CD4-positive, alpha-beta T cell treated with Interleukin-4 for 4 hours (primary cell): Measurements from ENCODE around the gene CFAP46.

ENCODE experiments used
- DNase-seq: peaks from one replicate; pipeline ENCODE4 v3.0.0-alpha.2; 2020

CFAP46 gene

DNA sequence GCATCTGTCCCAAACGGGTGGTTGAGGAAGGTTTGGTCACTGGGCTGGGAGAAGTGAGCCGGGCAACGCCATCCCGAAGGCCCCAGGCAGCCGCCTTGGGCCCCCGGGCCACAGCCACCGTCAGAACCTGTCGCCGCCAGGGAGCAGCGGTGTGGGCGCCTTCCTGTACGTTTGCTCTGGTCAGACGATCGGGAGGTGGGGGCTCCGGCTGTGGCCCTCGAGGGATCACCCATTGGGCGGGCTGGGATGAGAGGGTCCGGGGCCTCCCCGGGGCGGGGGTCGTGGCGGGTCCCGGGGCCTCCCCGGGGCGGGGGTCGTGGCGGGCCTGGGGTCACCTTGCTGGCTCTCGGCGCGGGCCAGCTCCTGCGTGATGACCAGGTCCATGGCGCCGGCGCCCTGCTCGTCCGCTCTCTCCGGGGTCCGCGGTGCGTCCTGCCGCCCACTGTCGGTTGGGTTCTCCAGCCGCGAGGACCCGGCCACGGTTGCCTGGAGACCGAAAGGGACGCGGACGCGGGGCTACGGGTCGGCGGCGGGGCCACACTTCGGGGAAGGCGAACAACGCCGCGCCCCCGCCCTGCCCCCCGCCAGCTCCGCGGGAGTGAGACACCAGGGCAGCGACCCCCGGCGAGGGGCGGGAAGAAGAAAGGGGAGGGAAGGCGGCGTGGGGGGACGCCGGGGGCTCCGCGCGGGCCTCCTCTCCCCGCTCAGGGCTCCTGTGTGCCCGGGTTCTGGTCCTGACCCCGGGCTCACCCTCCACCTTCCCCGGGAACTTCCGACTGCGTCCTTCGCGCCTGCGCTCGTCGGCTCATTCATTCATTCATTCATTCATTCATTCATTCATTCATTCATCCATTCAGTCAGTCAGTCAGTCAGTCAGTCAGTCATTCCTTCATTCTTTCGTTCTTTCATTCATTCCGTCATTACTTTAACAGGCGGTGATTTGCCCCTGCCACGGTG is at the start of gene CFAP46:
Gene CFAP46 (minus strand): TSS at position 470 of the 957 bp plus-strand sequence. CDS start 86 bp downstream, at position 384.
- DNase-seq: no peak

DNA sequence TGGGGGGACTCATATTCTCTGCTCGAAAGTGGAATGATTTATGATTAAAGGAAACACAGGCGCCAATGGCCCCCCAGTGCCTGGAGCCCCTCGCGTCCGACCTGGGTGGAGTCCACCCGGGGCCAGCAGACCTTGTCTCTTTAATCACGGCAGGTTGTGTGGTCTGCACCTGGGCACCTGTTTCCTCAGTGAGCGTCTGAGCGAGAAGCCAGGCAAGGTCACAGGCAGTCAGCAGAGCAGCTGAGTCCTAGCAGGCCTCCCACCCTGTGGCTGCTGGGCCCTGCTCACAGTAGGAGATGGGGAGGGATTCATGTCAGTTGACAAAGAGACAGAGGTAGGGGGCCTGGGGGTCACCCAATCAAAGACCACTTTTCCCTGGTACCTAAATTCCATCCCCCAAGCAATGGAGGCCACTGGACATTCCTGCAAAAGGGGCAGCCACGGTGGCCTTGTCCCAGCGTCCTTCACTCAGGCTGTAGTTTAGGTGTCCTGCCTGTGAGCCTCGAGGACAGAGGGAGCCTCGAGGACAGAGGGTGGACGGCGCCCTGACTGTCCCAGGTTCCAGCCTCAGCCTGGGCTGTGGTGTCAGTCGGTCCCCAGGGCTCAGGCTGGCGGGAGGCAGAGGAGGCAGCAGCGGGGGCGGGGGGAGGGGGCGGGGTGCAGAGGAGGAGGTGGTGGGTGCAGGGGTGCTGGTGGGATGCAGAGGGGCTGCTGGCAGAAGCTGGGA is 49.5 kb upstream of the CFAP46 start:
- DNase-seq: no peak

DNA sequence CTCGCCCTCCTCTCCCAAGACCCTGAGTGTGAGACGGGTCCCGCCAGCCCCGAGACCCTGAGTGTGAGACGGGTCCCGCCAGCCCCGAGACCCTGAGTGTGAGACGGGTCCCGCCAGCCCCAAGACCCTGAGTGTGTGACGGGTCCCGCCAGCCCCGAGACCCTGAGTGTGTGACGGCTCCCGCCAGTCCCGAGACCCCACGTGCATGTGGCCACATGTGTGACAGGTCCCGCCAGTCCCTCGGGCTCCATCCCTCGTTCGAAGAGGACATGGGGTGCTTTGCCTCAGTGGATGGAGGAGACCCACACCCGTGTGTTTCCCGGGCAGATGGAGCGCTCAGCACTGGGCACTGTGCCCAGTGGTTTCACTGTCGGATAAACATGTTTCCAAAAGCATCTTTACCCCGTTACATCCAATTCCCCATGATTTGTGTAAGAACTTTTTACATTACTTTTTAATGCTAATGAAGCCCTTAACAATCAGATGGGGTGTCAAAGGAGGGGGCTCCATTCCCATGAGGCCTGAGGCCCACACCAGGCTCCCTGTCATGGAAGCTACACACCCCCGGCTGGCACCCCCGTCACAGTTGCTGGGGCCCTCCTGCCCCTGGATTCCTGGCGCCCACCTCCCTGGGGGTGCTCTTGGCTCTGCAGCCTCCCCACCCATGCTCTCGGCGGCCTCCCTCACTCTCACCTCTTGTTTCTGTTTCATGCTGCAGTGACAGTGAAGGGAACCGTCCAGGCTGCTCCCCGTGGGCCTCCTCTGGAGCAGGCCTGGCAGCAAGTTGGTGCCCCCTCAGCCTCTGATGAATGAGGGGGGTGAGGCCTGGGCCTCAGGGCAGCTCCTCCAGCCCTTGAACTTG is 48.5 kb upstream of the CFAP46 start:
- no peak for DNase-seq

DNA sequence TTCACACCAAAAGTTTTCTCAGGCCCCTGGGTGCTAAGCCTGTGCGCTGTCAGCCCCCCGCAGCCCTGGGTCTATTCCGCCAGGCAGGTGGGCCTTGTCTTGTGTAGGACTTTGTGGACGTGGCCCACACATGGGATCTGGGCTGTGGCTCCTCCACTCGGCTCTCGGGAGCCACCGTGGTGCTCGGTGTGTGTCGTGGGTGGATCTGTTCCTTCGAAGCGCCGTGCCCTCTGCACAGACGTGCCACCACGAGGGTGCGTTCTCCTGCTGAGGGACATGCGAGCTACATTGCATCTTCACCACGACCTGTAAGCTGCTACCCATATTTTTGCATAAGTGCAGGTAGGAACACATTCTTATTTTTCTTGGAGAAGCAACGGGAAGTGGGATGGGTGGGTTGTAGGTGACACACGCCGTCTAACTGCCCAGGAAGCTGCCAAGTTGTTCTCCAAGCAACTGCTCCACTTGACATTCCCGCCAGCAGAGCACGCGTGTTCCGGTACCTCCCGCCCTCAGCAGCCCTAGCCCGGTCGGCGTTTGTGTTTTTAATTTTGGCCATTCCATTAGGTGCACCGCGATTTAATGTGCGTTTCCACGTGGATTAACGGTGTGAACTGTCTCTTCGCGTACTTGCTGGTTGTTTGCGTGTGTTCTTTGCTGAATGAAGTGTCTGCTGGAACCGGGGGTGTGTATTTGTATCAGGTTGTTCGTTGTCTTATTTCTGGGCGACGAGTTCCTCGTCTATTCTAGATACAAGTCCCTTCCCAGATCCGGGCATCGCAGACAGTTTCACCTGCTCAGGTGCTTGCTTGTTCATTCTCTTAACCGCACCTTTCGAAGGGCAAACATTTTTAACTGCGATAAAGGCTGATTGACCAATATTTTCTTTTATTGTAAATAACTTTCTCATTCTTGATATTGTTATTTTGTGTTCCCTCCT is 47.4 kb upstream of the CFAP46 start:
- no peak for DNase-seq

GRCh38 chr10:132988988-132989387 is 46.6 kb upstream of the CFAP46 start:
- DNase-seq: no peak

DNA sequence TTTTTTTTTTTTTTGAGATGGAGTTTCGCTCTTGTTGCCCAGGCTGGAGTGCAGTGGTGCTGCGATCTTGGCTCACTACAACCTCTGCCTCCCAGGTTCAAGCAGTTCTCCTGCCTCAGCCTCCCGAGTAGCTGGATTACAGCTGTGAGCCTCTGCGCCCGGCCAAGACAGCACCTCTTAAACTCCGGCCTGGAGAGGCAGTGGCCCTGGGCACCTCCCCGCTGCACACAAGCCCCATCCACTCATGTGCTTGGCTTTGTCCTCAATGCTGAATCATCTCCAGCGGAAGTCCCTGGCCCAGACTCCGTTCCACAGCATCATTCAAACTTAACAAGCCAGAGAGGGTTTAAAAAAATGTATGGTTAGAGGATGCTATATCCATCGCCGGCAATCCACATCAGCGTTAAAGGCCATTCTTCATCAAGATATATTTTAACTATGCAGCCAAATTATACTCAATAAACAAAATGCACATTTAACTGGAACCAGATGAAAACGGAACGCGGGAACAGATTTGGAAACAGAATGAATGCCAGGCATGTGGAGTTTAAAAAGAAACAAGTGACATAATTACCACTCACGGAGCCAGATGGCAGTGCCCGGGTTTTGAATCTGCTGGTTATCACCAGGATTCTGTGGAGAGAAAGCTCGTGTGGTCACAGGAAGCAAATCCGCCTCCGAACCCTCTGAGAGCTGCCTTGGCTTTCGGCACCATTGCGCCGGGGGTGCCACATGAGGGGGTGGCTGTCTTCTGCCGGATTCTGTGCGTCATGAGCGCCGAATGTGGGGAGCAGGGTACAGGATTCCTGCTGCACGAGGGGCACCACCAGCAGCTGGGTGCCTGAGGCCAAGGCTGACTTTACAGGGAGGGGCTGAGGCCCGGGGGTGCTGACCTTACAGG is 45.6 kb upstream of the CFAP46 start:
- no peak for DNase-seq

- DNase-seq: no peak
Measured at GRCh38 chr10:132986978-132987377, 44.6 kb upstream of the CFAP46 start.

DNA sequence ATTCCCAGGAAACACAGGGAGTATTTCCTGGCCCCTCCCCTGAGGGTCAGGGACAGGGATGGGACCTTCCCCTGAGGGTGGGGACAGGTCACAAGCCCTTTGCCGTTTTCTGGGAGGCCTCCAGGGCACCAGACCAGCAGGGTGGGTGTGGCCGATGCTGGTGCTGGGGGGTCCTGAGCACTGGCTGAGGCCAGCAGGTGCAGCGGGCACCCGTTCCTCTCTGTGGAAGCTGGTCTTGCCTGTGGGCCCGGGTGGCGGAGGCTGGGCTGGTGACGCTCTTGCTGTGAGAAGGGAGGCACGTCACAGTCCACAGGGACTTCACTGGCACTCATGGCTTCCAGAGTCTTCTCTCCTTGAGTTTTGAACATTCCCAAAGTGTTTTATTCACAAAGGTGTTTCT is 44.2 kb upstream of the CFAP46 start:
- no peak for DNase-seq

DNA sequence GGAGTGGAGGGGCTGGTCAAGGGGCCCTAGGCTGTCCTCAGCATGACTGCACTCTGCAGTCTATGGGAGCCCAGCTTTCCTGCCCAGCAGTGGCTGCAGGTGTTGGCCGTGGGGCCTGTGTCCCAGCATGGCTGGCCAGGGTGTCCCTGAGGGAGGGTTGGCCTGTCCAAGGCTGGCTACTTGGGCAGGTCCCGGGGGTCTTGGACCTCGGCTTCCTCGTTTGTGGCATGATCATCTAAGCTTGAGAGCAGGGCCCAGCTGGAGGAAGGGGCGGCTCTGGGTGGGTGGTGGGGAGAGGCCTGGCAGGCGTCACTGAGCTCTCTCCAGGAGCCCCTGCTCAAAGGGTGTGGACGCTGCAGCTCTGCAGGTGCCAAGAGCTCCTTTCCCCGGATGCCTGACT is 43.7 kb upstream of the CFAP46 start:
- DNase-seq: no peak

DNA sequence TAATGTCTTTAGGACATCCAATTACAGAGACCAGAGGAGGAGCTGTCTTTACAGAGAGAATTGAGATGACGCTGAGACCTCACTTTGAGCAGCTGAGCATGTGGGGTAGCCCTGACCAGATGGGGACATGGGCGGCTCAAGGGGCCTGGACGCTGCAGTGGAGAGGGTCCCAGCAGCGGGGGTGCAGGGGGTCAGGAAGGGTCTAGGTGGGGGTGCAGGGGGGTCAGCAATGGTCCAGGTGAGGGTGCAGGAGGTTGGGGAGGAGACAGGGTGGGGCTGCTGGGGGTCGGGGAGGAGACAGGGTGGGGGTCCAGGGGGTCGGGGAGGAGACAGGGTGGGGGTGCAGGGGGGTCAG is 43.2 kb upstream of the CFAP46 start:
- no peak for DNase-seq

- DNase-seq: no peak
Measured at GRCh38 chr10:132984801-132985545, 42.6 kb upstream of the CFAP46 start.

GRCh38 chr10:132984008-132984295 is 41.6 kb upstream of the CFAP46 start:
- no peak for DNase-seq

GRCh38 chr10:132983252-132984007 is 41.1 kb upstream of the CFAP46 start:
- DNase-seq: no peak

DNA sequence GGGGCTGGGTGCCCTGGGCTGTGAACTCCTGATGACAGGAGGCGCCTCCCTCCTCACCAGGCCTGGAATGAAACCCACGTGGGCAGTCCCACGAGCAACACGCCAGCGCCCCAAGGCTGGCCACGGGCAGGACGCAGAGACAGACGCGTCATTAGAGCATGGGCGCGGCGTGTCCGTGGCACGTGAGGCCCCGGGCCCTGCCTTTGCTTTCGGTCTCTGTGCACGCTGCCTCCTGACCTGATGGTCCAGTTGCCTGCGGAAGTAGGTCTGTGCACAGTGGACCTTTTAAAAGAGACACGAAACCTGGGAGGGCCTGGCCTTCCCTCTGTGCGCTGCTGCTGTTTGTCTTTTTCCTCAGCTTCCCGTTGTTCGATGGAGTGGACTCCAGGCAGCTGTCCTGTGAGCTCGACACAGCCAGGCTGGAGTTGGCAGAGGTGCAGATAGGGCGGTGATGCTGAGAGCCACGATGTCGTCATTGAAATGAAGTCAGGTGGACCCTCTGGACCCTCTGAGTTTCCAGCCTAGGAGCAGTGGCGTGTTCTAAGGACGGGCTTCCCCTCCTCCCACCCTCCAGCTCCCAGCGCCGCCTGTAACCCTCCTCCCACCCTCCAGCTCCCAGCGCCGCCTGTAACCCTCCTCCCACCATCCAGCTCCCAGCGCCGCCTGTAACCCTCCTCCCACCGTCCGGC is 40.1 kb upstream of the CFAP46 start:
- DNase-seq: no peak

DNA sequence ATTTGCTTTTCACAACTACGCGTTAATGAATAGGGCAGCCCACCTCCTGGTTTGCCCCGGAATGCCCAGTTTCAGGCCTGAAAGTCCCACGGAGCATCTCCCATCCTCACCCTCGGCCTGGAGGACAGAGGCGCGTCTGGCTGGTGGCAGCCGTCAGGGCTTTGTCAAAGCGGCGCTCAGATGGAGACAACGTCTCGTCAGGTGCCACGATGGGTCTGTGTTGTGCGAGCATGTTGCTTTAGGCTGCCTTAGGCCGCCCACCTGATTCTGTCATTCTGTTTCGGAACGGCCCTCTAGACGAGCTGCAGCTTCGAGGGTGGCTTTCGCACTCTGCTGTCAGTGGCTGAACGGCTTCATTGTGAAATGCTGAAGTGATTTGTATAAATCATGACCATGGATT is 39.4 kb upstream of the CFAP46 start:
- DNase-seq: no peak

DNA sequence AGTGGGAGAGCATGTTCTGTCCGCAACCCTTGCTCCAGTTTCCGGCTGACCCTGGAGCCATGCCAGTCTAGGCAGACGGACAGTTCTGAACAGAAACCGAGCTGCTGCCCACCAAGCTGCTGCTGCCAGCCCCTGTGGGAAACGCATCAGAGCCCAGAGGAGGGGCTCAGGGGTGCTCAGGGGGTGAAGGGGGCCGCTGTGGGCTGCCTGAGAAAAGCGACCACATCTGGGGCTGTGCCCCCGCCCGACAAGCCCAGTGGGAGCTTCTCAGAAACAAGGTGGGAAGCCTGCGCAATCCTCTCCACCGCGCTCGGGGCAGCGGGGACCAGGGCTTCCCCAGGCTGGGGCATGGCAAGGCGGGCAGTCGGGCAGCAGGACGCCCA is 38.8 kb upstream of the CFAP46 start:
- no peak for DNase-seq

DNA sequence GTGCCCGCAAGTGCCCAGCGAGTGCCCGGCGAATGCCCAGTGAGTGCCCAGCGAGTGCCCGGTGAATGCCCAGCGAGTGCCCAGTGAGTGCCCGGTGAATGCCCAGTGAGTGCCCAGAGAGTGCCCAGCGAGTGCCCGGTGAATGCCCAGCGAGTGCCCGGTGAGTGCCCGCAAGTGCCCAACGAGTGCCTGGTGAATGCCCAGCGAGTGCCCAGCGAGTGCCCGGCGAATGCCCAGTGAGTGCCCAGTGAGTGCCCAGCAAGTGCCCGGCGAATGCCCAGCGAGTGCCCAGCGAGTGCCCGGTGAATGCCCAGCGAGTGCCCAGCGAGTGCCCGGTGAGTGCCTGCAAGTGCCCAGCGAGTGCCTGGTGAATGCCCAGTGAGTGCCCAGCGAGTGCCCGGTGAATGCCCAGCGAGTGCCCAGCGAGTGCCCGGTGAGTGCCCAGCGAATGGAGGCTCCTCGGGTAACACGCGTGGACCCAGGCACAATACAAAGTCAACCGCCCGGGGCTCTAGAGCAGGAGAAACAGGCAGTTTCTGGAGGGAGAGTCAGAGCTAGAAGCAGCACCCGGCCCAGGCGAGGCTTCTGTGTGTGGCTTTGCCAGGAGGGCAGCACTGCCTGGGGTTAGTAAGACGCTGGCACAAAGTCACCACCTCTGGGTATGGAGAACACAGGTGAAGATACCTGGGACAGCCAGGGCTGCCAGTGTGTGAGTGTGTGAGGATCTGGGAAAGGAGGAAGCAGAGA is 38.2 kb upstream of the CFAP46 start:
- DNase-seq: no peak
